ENCODE data around the gene AAMP.

- TF ChIP-seq YY1 (IDR thresholded peaks at IDR 0.05; ENCODE audit: low read depth), result no peak
- no peak for TF ChIP-seq NFIC (IDR thresholded peaks at IDR 0.05)
Observed at GRCh38 chr2:218264773-218265561, 5.0 kb downstream of the AAMP start.
